Mucosa of stomach (tissue), 1 donor: ENCODE data around the gene SLC2A1.

Experiments
- H3K27me3 ChIP-seq: one replicate; pipeline ENCODE4 v1.7.0; 2013; ENCODE audit warnings: mild to moderate bottlenecking, low read length; ENCODE audit not compliant: control insufficient read depth, insufficient read depth
- H3K36me3 ChIP-seq: one replicate; pipeline ENCODE4 v1.7.0; 2013; ENCODE audit warnings: low read length; ENCODE audit not compliant: control insufficient read depth, insufficient read depth
- H3K4me1 ChIP-seq: one replicate; pipeline ENCODE4 v1.7.0; 2013; ENCODE audit warnings: mild to moderate bottlenecking, low read length; ENCODE audit not compliant: control insufficient read depth, insufficient read depth
- H3K4me3 ChIP-seq: one replicate; pipeline ENCODE4 v1.7.0; 2013; ENCODE audit warnings: low read length
- H3K9ac ChIP-seq: one replicate; pipeline ENCODE4 v1.7.0; 2013; ENCODE audit warnings: mild to moderate bottlenecking, low read length, moderate library complexity
- H3K9me3 ChIP-seq: one replicate; pipeline ENCODE4 v1.7.0; 2013; ENCODE audit warnings: mild to moderate bottlenecking, low read length, moderate library complexity; ENCODE audit not compliant: control insufficient read depth
- donor health status: Pancreatic carcinoma.

SLC2A1 gene

DNA sequence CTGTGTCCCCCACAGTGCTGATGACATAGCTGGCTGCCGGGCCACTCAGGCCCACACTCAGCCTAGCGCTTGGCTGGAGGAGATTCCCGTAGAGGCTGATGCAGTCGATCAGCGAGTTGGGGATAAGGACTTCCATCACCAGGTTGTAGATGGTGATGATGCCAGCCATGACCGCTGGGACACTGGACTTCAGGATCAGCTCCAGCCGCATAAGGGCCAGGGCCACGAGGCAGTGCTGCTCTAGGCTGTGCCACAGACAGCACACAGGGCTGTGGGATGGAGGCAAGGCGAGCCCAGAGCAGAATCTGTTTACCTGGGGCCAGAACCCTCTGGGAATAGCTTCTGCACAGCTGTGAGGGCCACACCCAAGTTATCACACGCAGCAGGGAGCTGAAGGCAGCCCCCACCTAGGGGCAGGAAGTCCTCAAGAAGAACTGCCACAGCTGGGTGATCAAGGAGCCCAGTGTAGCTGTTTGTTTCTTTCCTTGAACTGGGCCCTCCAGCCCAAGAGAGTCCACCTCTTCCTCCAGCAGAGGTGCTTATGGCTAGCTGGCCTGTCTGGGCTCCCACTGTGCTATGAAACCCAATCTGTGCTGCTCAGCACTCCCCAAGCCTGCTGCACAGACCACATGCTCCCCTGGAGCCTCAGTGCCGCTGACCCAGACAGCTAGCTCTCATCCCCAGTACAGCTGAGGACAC, 6.2 kb downstream of the SLC2A1 start:
- Histone ChIP-seq H3K4me3 (no peak overlapping the region), H3K36me3 (no peaks in the 10 kb centered on the region), H3K27me3 (no peaks in the 10 kb centered on the region), H3K9ac (no peak overlapping the region), H3K9me3 (no peaks in the 10 kb centered on the region), H3K4me1 (peaks cover 42% of the 10 kb centered on the region)

DNA sequence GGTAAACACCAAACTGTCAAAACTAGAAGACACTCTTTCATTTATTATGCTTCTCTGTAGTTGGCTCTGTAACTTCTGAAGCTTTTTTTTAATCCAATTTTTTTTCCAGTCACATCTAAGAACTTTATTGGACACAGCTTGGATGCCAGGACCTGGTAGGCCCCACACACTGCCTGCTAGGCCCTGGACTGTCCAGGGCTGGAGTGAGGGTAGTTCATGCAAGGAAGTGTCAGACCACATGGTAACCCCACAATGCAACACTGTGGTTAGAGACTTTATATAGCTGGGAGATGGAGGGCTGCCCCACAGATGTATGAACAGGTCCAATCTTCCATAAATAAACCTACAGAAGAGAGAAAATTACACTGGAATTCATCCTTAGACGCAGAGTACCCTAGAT, 7.1 kb downstream of the SLC2A1 start:
- H3K4me3 ChIP-seq = no peak overlapping the region
- no peaks in the 10 kb centered on the region for H3K27me3 ChIP-seq
- H3K36me3 ChIP-seq = no peaks in the 10 kb centered on the region
- peaks cover 43% of the 10 kb centered on the region for H3K4me1 ChIP-seq
- H3K9ac ChIP-seq = no peak overlapping the region
- H3K9me3 ChIP-seq = no peaks in the 10 kb centered on the region

DNA sequence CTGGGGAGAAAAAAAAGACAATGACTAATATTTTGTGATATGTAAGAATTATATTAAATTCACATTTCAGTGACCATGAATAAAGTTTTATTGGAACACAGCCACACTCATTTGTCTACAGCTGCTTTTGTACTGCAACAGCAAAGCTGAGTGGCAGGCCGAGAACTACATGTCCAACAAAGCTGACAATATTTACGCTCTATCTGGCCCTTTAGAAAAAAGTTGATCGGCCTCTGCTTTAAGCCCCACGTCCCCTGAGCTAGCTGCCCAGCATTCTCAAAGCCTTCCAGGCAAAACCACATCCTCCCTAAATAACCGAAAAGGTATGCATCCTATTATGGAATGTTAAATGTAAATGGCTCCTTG, 8.6 kb downstream of the SLC2A1 start:
- no peaks in the 10 kb centered on the region for H3K36me3 ChIP-seq
- no peak overlapping the region for H3K9ac ChIP-seq
- H3K27me3 ChIP-seq = no peaks in the 10 kb centered on the region
- no peaks in the 10 kb centered on the region for H3K9me3 ChIP-seq
- peaks cover 51% of the 10 kb centered on the region for H3K4me1 ChIP-seq
- no peak overlapping the region for H3K4me3 ChIP-seq

DNA sequence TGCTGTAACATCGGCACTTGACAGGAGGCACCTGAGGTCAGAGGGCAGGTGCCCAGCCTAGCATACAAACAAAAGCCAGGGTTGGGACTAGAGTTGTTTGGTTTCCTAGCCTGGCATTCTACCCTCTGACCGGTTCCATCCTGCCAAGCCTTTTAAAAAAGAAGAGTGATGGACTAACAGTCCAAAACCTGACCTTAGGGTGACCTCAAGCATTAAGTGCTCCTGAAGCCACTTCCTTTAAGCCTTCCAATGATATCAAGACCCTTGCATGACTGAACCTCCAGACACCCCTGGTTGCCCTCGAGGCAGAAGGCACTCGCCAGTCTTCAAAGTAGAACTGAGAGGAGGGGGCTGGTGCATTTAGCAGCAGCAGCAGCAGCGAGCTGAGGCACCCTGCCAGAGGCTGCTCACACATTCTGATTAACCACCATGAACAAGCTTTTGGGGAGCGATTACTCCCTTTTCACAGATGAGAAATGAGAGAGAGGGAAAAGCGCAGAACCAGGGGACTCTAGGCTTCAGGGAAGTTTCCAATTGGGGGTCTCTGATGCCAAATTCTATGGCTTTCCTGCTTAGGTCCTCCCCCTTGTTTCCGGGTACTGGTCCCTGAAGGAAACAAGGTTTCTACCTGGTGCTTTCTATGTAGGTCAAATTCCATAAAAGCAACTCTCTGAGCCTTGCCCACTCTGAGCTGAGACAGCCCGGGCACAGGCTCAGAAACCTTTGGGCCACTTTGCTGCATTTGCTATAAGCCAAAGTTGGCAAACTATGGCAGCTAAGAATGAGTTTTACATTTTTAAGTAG, 9.2 kb downstream of the SLC2A1 start:
- Histone ChIP-seq H3K4me3 (no peak overlapping the region), H3K4me1 (peaks cover 57% of the 10 kb centered on the region)

DNA sequence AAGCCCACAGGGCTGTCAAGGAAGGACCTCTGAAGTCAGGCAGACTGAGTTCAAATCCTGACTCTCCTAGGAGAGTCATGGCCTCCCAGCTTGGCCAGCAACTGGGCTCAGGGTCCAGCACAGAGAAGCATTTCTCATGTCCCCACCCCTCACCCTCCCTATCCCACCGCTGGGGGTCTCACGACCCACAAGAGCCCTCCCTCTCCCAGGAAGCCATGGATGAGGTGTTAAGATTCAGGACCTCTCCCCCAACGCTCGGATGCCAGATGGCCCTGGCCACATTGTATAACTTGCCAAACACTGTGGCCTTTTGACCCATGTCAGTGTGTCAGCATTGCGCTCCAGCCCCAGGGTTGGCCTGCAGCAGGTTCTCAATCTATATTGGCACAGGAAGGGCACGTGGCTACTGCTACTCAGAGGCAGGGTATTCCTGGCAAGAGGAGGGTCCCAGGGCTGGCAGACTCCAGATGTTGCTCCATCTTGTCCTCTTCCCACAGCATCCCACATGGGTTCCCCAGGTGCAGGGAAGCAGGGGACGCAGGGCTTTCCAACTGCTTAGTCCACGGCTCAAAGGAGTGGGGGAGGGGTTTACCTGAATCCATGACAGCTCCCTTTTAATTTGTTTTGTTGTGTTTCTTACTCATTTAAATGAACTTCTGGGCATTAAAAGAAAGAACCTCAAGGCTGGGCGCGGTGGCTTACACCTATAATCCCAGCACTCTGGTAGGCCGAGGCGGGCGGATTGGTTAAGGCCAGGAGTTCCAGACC, 10.5 kb downstream of the SLC2A1 start:
- H3K27me3 ChIP-seq = no peaks in the 10 kb centered on the region
- H3K36me3 ChIP-seq = no peaks in the 10 kb centered on the region
- H3K4me1 ChIP-seq = peaks cover 64% of the 10 kb centered on the region
- H3K9ac ChIP-seq = no peak overlapping the region
- no peak overlapping the region for H3K4me3 ChIP-seq
- no peaks in the 10 kb centered on the region for H3K9me3 ChIP-seq

More for the DNA sequence above, 9.2 kb downstream of the SLC2A1 start:
- H3K9ac ChIP-seq = no peak overlapping the region
- H3K9me3 ChIP-seq = no peaks in the 10 kb centered on the region
- no peaks in the 10 kb centered on the region for H3K27me3 ChIP-seq
- no peaks in the 10 kb centered on the region for H3K36me3 ChIP-seq

DNA sequence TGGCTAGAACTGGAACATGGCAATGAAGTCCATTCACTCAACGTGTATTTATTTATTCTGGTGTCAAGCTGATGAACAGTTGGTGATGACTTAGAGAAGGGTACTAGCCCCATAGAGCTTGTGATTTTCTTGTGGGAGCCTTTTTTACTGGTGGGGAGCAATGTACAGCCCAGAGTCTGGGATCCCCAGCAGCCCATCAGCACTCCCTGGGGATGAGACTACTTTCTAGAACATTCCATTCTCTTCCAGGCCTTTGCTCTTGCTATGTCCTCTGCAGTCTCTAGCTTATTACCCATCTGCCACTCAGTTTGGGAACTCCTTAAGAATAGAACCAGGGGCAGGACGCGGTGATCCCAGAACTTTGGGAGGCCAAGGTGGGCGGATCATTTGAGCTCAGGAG, 11.6 kb downstream of the SLC2A1 start:
- no peak overlapping the region for H3K9ac ChIP-seq
- no peaks in the 10 kb centered on the region for H3K36me3 ChIP-seq
- H3K9me3 ChIP-seq = no peaks in the 10 kb centered on the region
- H3K4me3 ChIP-seq = no peak overlapping the region
- peaks cover 64% of the 10 kb centered on the region for H3K4me1 ChIP-seq
- H3K27me3 ChIP-seq = no peaks in the 10 kb centered on the region

DNA sequence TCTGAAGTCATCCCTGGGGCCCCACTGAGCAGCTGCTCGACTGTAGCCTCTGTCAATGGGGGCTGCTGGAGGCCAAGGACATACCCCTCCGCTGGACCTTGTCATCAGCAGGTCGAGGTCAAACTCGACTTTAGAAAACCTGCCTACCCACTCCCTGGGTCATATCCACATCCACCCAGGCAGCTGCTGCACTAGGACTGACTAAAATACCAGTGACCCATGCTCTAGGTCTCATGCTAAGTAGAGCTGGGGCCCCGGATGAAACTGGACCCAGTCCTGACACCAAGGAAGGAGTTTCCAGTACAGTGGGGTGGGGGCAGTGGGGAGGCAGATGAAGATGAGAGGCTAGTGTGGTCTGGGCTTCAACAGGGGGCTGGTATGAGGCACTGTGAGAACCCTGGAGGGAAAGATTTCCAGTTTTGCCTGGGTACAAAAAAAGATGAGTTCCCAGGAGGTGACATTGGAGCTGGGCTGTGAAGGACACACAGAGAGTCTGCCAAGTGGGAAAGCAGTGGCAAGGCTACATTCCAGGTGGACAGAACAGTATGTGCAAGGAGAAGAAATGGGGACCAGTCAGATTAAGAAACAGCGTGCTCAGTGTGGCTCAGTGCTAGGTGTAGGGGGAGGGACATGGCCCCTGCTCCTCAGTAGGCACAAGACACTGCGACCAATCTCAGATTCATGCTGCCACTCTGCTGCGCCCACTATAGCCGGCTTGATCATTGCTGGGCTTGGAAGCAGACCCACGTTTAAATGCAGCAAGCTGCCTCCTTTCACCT, 12.4 kb downstream of the SLC2A1 start:
- Histone ChIP-seq H3K27me3 (no peaks in the 10 kb centered on the region), H3K4me1 (peaks cover 71% of the 10 kb centered on the region), H3K4me3 (no peak overlapping the region), H3K9ac (no peak overlapping the region), H3K36me3 (no peaks in the 10 kb centered on the region), H3K9me3 (no peaks in the 10 kb centered on the region)

DNA sequence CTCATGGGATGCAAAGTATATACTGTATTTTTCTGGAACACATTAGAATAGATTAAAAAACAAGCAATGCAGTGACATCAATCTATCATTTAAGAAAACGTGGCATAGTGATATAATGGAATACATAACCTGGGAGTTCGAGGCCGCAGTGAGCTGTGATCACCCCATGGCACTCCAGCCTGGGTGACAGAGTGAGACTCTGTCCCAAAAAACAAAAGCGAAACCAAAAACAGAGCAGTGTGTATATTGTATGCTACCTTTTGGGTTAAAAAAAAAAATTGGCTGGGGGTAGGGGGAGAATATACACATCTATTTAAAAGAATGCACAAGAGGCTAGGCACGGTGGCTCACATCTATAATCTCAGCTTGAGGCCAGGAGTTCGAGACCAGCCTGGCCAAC, 13.5 kb downstream of the SLC2A1 start:
- Histone ChIP-seq H3K4me1 (peaks cover 81% of the 10 kb centered on the region), H3K4me3 (no peak overlapping the region), H3K9me3 (no peaks in the 10 kb centered on the region), H3K36me3 (no peaks in the 10 kb centered on the region), H3K9ac (no peak overlapping the region), H3K27me3 (no peaks in the 10 kb centered on the region)

DNA sequence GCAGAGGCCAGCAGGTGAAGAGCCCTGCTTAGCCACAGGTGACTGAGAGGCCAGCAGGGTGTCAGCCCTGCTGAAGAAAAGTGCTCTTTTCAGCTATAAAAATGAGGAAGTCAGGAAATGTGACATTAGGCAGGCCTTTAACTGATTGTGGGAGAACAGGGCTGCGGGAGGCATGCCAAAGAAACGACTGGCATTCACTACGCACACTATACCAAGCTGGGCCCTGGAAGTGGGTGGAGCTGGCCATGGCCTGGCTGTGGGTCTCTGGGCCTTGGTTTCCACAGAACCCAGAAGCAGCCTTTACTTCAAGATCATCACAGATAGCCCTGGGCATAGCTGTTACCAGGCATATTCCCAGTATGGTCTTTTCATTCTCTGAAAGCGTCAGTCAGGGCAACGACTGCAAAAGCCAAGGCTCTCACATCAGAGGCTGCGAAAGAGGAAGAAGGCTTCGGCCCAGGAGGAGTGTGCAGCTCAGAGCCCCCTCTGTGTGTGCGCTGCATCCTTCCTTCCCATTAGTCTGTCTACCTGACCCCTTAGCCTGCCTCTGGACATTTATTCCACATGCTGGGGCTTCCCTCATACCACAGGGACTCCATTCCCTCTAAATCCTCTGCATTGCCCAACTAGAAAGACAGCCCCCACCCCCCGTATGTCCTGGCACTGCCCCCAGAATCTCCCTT, 14.3 kb downstream of the SLC2A1 start:
- Histone ChIP-seq H3K9me3 (no peaks in the 10 kb centered on the region), H3K4me1 (peaks cover 83% of the 10 kb centered on the region), H3K4me3 (no peak overlapping the region), H3K9ac (peak overlapping the region; percentile 22), H3K36me3 (no peaks in the 10 kb centered on the region), H3K27me3 (no peaks in the 10 kb centered on the region)

DNA sequence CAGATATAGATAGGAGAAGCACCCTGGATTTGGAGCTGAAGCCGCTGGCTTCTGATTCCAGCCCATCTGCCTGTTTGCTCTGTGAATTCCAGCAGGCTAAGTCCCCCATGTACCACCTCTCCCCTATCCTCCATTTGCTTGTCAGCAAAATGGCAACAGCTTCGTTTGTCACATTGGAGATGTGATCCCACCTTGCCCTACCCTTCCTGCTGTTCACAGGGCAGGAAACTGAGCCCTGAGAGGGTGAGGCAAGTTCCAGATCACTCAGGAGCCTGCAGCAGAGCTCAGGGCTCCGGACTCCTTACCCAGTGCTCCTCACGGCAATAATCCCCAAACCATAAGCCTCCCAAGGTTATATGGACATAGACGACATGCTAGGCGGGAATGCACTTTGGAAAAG, 14.9 kb downstream of the SLC2A1 start:
- Histone ChIP-seq H3K27me3 (no peaks in the 10 kb centered on the region), H3K4me1 (peaks cover 85% of the 10 kb centered on the region), H3K4me3 (no peak overlapping the region), H3K9me3 (no peaks in the 10 kb centered on the region), H3K36me3 (no peaks in the 10 kb centered on the region), H3K9ac (peak overlapping the region; percentile 22)

DNA sequence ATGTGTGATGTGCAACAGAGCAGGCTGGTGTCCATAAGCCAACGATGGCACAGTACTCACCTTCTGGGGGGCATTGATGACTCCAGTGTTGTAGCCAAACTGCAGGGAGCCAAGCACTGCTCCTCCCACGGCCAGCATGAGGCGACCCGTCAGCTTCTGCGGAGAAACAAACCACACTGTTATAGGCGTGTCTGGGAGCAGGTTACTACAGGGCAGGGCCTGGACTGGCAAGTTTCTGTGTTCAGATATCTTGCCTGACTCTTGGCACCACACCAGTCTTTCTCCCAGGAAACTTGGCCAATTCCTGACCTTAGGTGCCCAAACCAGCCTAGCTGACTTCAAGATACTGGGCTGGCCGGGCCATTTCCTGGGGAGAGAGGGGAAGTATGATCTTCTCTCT, 15.5 kb downstream of the SLC2A1 start:
- Histone ChIP-seq H3K9me3 (no peaks in the 10 kb centered on the region), H3K27me3 (no peaks in the 10 kb centered on the region), H3K4me3 (no peak overlapping the region), H3K36me3 (no peaks in the 10 kb centered on the region), H3K9ac (peak overlapping the region; percentile 22), H3K4me1 (peaks cover 87% of the 10 kb centered on the region)
